Testis (tissue), 2 donors: ENCODE results near the gene CCDC14.
"Not testable (repeated sequence)": the region's sequence is repeated elsewhere in the genome, so short reads cannot be mapped to it uniquely, and the experiment has no call there.

Experiments
- CTCF ChIP-seq, 3 experiments: fragments of 450-650 bp in 2 of 3; fragments of 200-600 bp in 1 of 3; sonication (generic) in 1 of 3; IDR thresholded peaks; one replicate each; pipeline ENCODE4 v1.5.1; 2016 to 2019; ENCODE audit warnings: antibody characterized with exemption in 3 of 3, mild to moderate bottlenecking in 2 of 3, moderate library complexity in 1 of 3
- POLR2A ChIP-seq: fragments of 450-650 bp; IDR thresholded peaks from one replicate; pipeline ENCODE4 v1.6.1; 2017; ENCODE audit warnings: antibody characterized with exemption, mild to moderate bottlenecking, moderate library complexity

- TF ChIP-seq CTCF (IDR thresholded peaks at IDR 0.05); POLR2A: not testable (repeated sequence)
Observed at GRCh38 chr3:123890162-123890561, 70.9 kb downstream of the CCDC14 start.
